OCI-LY3 (cell line): ENCODE data around the gene MLF2.

ENCODE experiments used
- EZH2phosphoT487 ChIP-seq: fragments of 200-600 bp; shearing (Covaris generic); IDR thresholded peaks from 2 replicates; pipeline ENCODE4 v1.6.1; 2018; ENCODE audit warnings: antibody characterized with exemption, mixed run types, low read depth
- TF ChIP-seq, protein P1 (sequence below): fragments of 200-600, 300-600 bp; sonication (generic); IDR thresholded peaks from 2 replicates; pipeline ENCODE4 v1.5.1; 2014; ENCODE audit warnings: antibody characterized with exemption, low read length, low read depth

DNA sequence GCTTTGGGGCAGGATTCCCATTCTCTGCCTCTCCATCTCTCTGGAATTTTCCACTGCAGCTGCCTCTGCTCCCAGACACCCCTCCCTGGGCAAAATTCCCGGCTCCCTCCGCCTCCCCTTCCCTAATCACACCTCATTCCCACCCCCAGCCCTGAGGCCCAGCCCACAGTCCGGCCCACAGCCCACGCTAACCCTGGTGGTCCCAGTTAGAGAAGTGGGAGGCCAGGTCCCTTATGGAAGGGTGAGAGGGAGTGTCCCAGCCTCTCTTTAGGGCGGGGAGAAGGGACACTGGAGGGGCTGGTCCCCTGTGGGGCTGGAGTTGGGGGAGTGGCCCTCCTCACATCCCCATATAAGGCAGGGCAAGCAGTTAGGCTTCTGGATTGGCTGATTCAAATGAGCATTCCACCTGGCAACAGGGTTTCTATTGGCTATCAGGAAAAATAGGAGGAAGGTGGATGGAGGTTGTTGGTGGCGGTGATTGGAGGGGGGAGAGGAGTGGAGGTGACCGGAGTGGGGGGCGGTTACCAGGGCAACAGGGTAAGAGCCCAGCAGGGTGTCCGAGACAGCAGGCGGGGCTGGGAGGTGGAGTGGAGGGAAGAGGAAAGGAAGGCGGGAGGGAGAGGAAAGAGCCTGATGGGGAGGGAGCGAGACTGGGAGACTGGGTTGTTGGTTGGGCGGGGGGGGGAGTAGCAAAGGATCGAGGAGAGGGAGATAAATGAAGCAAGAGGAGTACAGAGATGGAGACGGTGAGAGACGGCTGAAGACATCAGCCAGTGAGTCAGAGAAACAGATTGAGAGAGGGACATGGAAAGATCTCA, 11.3 kb upstream of the MLF2 start:
- TF ChIP-seq, protein P1, sequence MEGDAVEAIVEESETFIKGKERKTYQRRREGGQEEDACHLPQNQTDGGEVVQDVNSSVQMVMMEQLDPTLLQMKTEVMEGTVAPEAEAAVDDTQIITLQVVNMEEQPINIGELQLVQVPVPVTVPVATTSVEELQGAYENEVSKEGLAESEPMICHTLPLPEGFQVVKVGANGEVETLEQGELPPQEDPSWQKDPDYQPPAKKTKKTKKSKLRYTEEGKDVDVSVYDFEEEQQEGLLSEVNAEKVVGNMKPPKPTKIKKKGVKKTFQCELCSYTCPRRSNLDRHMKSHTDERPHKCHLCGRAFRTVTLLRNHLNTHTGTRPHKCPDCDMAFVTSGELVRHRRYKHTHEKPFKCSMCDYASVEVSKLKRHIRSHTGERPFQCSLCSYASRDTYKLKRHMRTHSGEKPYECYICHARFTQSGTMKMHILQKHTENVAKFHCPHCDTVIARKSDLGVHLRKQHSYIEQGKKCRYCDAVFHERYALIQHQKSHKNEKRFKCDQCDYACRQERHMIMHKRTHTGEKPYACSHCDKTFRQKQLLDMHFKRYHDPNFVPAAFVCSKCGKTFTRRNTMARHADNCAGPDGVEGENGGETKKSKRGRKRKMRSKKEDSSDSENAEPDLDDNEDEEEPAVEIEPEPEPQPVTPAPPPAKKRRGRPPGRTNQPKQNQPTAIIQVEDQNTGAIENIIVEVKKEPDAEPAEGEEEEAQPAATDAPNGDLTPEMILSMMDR = no peak
- TF ChIP-seq EZH2phosphoT487 = no peak
